Activated naive CD4-positive, alpha-beta T cell treated with anti-CD3 and anti-CD28 coated beads for 36 hours (primary cell): ENCODE data around the gene DGKB. TPM values are rescaled to one million over a fixed set of nuclear protein-coding genes. Genes with fewer than 3 reads are reported as not detected.

ENCODE experiments used
- CTCF ChIA-PET: fragments of 350-600 bp; sonication (Branson Sonifier 250); formaldehyde crosslinking; loops from one replicate; lab custom pipeline; 2021; ENCODE audit warnings: antibody characterized with exemption; lab: Charles Lee
- DNase-seq: peaks from one replicate; pipeline ENCODE4 v3.0.0-alpha.2; 2020
- H3K27ac Mint-ChIP-seq: one replicate; pipeline ENCODE4 v1.8.0; 2021; ENCODE audit warnings: mild to moderate bottlenecking, mixed read lengths
- H3K27me3 Mint-ChIP-seq: one replicate; pipeline ENCODE4 v1.8.0; 2021; ENCODE audit warnings: low read depth, mixed read lengths
- H3K36me3 Mint-ChIP-seq: one replicate; pipeline ENCODE4 v1.8.0; 2021; ENCODE audit warnings: low read depth, mixed read lengths
- H3K4me1 Mint-ChIP-seq: one replicate; pipeline ENCODE4 v1.8.0; 2021; ENCODE audit warnings: low read depth, mixed read lengths
- H3K4me3 Mint-ChIP-seq: one replicate; pipeline ENCODE4 v1.8.0; 2021; ENCODE audit warnings: mild to moderate bottlenecking, moderate library complexity, mixed read lengths
- H3K9me3 Mint-ChIP-seq: one replicate; pipeline ENCODE4 v1.8.0; 2021; ENCODE audit warnings: mixed read lengths
- intact Hi-C: fragments of 100-400 bp; cut with micrococcal nuclease; formaldehyde crosslinking; loops from one replicate; pipeline ENCODE4 v1.15.1; 2023
- total RNA-seq, 2 experiments: library from RNA; stranded (reverse); gene quantifications; one replicate each; pipeline ENCODE4 v1.2.3, GENCODE V29; 2021

DGKB gene
- total RNA-seq, 2 experiments from 2014 or later, result not detected

DNA sequence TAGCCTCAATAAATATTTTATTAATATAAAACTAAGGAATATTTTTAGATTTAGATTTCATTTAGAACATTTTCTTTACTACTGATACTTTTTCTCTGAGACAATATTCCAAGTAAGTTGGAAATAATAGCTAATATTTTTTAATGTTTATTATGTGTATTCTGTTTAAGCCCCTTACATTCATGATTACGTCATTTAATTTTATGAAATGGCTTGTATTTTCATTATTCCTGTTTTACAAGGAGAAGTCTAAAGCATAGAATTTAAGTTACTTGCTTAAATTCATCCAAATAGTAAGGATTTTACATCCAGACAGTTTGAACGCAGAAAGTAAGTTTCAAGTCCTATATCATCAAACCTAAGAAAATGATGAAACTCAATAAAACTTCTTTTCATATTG is 6.1 kb downstream of the DGKB start:
- no peak for DNase-seq
- Mint-ChIP-seq H3K4me1 (no peaks in the 10 kb centered on the region), H3K9me3 (peaks cover 8% of the 10 kb centered on the region), H3K36me3 (no peaks in the 10 kb centered on the region), H3K27me3 (no peaks in the 10 kb centered on the region), H3K4me3 (no peak overlapping the region), H3K27ac (no peak overlapping the region)
- CTCF ChIA-PET, result no interaction called here
- intact Hi-C loops, result no loop called here

DNA sequence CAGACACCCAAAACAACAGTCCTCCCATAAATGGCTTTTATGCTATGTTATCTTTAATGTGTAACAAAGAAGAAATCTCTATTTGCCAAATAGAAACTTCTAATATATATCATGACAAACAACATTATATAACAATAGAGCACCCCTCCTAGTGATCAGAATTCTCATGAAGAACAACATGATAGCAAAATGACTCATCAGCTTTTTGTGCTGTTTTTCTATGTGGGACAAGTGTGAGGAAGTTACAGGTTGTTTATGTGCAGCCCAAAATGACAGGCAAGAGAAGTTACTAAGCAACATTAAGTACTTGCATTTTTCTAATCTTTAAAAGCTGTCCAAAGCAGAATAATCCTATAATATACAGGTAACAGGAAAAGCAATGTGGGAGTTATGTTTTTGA is 7.7 kb downstream of the DGKB start:
- Mint-ChIP-seq H3K4me3 (no peak overlapping the region), H3K27me3 (no peaks in the 10 kb centered on the region), H3K9me3 (peaks cover 8% of the 10 kb centered on the region), H3K36me3 (no peaks in the 10 kb centered on the region), H3K27ac (no peak overlapping the region), H3K4me1 (no peaks in the 10 kb centered on the region)
- CTCF ChIA-PET, result interaction anchor here (0.6 kb wide), 1 partner anchor 656 kb away, joined by 4 read pairs; no protein-coding TSS in a partner anchor
- intact Hi-C loops, result no loop called here
- DNase-seq, result no peak

DNA sequence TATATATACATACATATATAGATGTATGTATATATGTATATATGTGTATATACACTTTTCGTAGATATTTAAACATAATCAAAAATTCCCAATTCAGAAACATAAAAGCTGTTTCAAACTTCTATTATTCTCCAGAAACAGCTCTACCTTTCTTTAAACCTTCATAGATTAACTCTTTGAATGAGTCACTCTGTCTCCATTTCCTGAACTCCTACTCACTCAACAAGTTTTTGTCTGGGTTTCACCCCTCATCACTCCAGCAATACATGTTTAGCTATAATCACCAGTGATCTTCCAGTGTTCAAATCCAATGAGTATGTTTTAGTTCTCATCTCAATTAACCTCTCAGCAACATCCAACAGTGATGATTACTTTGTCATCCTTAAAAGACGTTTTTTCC is 9.6 kb downstream of the DGKB start:
- intact Hi-C loops, result no loop called here
- H3K36me3 Mint-ChIP-seq, result no peaks in the 10 kb centered on the region
- DNase-seq, result no peak
- H3K27me3 Mint-ChIP-seq, result no peaks in the 10 kb centered on the region
- no peak overlapping the region for H3K27ac Mint-ChIP-seq
- H3K9me3 Mint-ChIP-seq, result peaks cover 5% of the 10 kb centered on the region
- H3K4me3 Mint-ChIP-seq, result no peak overlapping the region
- no peaks in the 10 kb centered on the region for H3K4me1 Mint-ChIP-seq
- CTCF ChIA-PET, result no interaction called here

DNA sequence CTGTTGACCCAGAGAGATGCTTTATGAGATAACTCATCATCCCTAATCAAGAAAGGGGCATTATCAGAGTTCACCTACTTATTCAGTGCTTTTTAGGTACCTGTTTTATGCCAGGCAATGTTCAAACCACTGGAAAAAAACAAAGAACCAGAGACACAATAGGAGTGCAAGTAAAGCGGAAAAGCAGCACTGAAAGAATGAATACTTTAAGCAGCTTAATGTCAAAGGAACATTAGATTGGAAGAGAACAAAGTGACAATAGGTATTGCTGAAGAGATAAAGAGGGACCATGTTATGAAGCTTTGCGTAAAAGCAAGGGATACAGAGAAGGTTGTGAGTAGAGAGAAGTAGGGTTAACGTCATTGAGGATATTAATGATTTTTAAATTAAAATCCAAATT is 11.3 kb downstream of the DGKB start:
- Mint-ChIP-seq H3K4me3 (no peak overlapping the region), H3K27ac (no peak overlapping the region), H3K4me1 (no peaks in the 10 kb centered on the region), H3K9me3 (peaks cover 5% of the 10 kb centered on the region), H3K27me3 (no peaks in the 10 kb centered on the region), H3K36me3 (no peaks in the 10 kb centered on the region)
- CTCF ChIA-PET, result no interaction called here
- intact Hi-C loops, result no loop called here
- no peak for DNase-seq

DNA sequence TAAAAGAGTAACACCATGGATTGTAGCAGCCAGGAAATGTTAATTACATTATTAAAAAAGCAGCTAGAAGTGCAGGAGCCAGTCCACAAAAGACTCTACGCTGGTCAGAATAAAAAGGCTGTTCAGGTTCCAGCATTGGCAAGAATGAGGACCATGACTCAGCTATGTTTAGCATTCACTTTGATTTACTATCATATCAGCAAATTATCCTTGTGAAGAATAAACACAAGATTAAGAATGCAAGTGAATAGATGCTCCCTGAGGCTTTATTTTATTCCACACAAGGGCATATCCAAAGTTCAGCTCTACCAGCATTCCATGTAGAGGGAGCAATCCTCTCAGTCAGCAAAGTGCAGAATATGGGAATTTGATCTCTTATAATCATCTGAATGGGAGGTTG is 13.6 kb downstream of the DGKB start:
- Mint-ChIP-seq H3K9me3 (peaks cover 3% of the 10 kb centered on the region), H3K4me1 (no peaks in the 10 kb centered on the region), H3K36me3 (no peaks in the 10 kb centered on the region), H3K27me3 (no peaks in the 10 kb centered on the region), H3K27ac (no peak overlapping the region), H3K4me3 (no peak overlapping the region)
- CTCF ChIA-PET, result no interaction called here
- no peak for DNase-seq
- intact Hi-C loops, result no loop called here

DNA sequence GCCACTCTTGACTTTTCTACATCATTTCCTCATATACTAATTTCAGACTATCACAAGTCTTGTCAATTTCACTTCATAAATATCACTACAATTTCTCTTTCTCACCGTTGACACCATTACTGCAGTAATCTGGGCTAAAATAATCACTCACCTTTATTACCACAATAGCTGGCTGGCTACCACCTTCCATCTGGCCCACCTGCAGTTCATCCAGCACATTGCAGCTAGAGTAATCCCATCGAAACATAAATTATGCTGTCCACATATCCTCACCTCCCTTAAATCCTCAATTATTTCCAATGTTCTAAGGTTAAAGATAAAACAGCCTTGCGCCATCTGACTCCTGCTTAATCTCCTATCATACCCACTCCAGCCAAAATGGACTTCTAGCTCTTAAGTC is 16.0 kb downstream of the DGKB start:
- CTCF ChIA-PET, result no interaction called here
- DNase-seq, result no peak

DNA sequence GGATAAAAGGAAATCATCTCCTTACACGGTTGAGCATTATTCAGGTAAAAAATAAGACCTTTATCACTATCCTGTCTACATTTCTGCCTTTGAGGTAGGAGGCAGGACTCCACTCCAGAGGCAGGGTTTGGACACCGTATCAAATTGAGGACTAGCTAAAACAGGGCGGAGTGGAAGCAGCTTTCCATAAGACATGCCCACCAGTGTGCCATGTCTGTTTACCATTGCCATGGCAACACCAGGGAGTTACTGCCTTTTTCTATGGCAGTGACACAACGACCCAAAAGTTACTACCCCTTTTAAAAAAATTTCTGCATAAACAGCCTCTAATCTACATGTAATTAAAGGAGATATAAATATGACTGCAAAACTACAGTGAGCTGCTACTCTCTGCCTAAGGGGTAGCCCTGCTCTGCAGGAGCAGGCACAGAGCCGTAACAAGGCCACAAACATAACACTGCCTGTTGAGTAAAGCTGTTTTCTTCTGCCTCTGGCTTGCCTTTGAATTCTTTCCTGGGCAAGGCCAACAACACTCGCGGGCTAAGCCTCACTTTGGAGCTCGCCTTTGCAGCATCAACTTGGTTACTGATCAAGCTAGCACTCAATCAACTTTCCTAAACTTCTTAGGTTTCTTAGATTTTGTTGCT is 26.5 kb downstream of the DGKB start:
- no peaks in the 10 kb centered on the region for H3K4me1 Mint-ChIP-seq
- no peaks in the 10 kb centered on the region for H3K27me3 Mint-ChIP-seq
- no peak for DNase-seq
- no peaks in the 10 kb centered on the region for H3K36me3 Mint-ChIP-seq
- H3K4me3 Mint-ChIP-seq, result no peak overlapping the region
- intact Hi-C loops, result no loop called here
- no peak overlapping the region for H3K27ac Mint-ChIP-seq
- peaks cover 3% of the 10 kb centered on the region for H3K9me3 Mint-ChIP-seq
- CTCF ChIA-PET, result interaction anchor here (0.7 kb wide), 1 partner anchor 30 kb away, joined by 3 read pairs; no protein-coding TSS in a partner anchor

More for the DNA sequence above, 16.0 kb downstream of the DGKB start:
- no peaks in the 10 kb centered on the region for H3K27me3 Mint-ChIP-seq
- no peak overlapping the region for H3K27ac Mint-ChIP-seq
- no peak overlapping the region for H3K4me3 Mint-ChIP-seq
- H3K36me3 Mint-ChIP-seq, result no peaks in the 10 kb centered on the region
- H3K4me1 Mint-ChIP-seq, result no peaks in the 10 kb centered on the region
- intact Hi-C loops, result no loop called here
- H3K9me3 Mint-ChIP-seq, result no peaks in the 10 kb centered on the region

DNA sequence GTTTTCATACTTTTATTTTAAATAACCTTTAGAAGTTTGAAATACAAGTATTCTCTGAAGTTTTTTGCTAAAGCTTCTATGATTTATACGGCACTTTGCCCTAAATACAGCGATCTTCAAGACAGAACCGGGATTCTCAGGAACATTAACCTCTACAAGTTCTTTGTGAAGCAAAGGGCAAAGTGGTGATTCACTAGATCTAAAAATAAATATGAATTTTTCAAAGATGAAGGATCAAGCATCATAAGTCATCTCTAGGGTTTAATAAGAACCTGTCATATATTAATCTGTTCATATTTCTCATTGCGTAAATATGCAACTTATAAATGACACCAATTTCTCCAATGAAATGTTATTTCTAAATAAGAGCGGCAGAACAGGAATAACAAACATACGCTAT is 30.7 kb downstream of the DGKB start:
- intact Hi-C loops, result no loop called here
- CTCF ChIA-PET, result no interaction called here
- Mint-ChIP-seq H3K36me3 (no peaks in the 10 kb centered on the region), H3K4me3 (no peak overlapping the region), H3K9me3 (peaks cover 2% of the 10 kb centered on the region), H3K27ac (no peak overlapping the region), H3K27me3 (no peaks in the 10 kb centered on the region), H3K4me1 (no peaks in the 10 kb centered on the region)
- DNase-seq, result no peak

DNA sequence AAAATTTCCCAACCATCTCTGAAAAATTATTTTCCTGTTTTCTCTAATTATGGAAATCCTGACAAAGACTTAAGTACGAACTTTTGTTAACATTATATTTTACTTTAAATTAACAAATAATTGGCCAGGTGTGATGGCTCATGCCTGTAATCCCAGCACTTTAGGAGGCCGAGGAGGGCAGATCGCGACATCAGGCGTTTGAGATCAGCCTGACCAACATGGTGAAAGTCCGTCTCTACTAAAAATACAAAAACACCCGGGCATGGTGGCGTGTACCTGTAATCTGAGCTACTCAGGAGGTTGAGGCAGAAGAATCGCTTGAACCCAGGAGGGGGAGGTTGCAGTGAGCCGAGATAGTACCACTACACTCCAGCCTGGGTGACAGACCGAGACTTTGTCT is 32.2 kb downstream of the DGKB start:
- Mint-ChIP-seq H3K36me3 (no peaks in the 10 kb centered on the region), H3K27me3 (no peaks in the 10 kb centered on the region), H3K27ac (no peak overlapping the region), H3K4me3 (no peak overlapping the region), H3K4me1 (no peaks in the 10 kb centered on the region), H3K9me3 (peaks cover 5% of the 10 kb centered on the region)
- intact Hi-C loops, result no loop called here
- no peak for DNase-seq
- CTCF ChIA-PET, result no interaction called here

DNA sequence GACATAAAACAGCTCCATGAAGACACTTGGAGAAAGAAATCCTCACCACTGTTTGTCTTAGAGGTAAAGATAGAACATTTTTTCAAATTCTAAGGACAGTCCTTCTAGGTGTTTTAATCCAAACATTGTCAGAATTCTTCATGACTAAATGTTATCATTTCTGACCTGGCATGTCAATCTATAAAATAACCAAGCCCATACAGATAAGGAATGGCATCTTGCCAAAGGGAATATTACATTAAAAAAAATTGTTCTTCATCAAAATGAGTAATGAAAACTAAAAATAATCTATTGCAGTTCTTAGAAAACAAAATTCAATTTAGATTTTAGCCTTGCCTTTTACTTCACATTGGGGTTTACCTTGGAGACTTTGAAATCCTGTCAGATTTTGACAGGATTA is 33.6 kb downstream of the DGKB start:
- DNase-seq, result no peak
- Mint-ChIP-seq H3K4me3 (no peak overlapping the region), H3K4me1 (no peaks in the 10 kb centered on the region), H3K9me3 (peaks cover 6% of the 10 kb centered on the region), H3K27me3 (no peaks in the 10 kb centered on the region), H3K27ac (no peak overlapping the region), H3K36me3 (no peaks in the 10 kb centered on the region)
- CTCF ChIA-PET, result interaction anchor here (0.6 kb wide), 1 partner anchor 337 kb away, joined by 3 read pairs; no protein-coding TSS in a partner anchor
- intact Hi-C loops, result no loop called here

DNA sequence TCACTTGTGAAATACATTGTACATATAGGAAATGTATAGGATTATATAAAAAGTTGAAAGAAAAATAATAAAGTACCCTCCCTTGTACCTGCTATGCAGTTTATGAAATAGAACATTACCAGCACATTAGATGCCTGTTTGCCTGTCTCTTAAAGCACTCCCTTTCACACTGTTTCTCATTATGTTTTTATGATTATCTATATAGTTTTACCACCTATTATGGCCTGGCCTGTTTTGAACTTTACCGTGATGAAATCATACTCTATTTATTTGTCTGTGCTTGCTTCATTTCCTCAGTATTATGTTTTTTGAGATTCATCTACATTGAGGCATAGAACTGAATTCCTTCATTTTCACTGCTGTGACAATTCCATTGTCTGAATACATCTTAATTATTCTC is 41.1 kb downstream of the DGKB start:
- Mint-ChIP-seq H3K9me3 (peaks cover 5% of the 10 kb centered on the region), H3K4me3 (no peak overlapping the region), H3K27me3 (no peaks in the 10 kb centered on the region), H3K27ac (no peak overlapping the region), H3K4me1 (no peaks in the 10 kb centered on the region), H3K36me3 (no peaks in the 10 kb centered on the region)
- CTCF ChIA-PET, result no interaction called here
- intact Hi-C loops, result no loop called here
- no peak for DNase-seq

DNA sequence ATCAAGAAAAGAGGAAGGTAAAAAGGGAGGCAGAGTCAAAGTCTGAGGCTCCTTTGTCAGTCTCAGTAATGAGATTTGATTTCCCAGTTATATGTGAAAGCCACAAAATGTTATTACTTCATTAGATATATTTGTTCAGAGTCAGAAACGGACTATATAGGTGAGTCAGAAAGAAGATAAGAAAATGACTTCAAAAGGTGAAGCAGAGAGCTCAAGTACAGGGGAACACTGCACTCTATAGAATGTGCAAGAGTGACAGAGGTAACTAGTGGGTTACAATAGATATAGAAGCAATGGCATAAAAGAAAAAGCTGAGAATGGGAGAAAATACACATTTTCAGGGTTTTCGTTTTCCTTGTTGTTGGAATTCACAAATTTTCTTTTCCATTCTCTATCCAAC is 43.3 kb downstream of the DGKB start:
- H3K9me3 Mint-ChIP-seq, result no peaks in the 10 kb centered on the region
- CTCF ChIA-PET, result interaction anchor here (0.6 kb wide), 1 partner anchor 825 kb away, joined by 3 read pairs; no protein-coding TSS in a partner anchor
- intact Hi-C loops, result no loop called here

DNA sequence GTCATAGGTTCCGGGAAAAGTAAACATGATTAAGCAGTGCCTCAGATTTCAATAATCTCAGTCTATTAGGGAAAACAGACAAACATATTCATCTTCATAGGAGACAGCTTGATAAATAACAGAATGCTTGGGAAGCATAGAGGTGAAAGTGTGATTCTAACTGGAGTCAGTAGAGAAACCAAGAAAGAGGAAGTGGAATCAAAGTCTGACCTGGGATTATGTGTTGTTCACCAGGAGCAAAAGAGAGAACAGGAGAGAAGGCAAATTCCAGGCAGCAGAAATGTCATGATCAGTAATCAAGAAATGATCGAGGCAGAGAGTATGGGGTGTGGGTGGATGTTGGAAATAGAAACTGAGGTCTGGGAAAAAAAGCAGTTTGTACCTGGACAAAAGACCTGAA is 43.7 kb downstream of the DGKB start:
- Mint-ChIP-seq H3K9me3 (no peaks in the 10 kb centered on the region), H3K4me3 (no peak overlapping the region), H3K27me3 (no peaks in the 10 kb centered on the region), H3K4me1 (no peaks in the 10 kb centered on the region), H3K36me3 (no peaks in the 10 kb centered on the region), H3K27ac (no peak overlapping the region)
- no peak for DNase-seq
- intact Hi-C loops, result no loop called here
- CTCF ChIA-PET, result interaction anchor here (0.6 kb wide), 1 partner anchor 826 kb away, joined by 3 read pairs; no protein-coding TSS in a partner anchor

More for the DNA sequence above, 43.3 kb downstream of the DGKB start:
- no peak overlapping the region for H3K4me3 Mint-ChIP-seq
- DNase-seq, result no peak
- no peak overlapping the region for H3K27ac Mint-ChIP-seq
- H3K4me1 Mint-ChIP-seq, result no peaks in the 10 kb centered on the region
- H3K27me3 Mint-ChIP-seq, result no peaks in the 10 kb centered on the region
- H3K36me3 Mint-ChIP-seq, result no peaks in the 10 kb centered on the region
